ENCODE measurements around the gene TAF7L. TPM values are rescaled to one million over a fixed set of nuclear protein-coding genes. Genes with fewer than 3 reads are reported as not detected.

Gene TAF7L
- total and polyA plus RNA-seq, 2 donors from 2014 or later = 0.30 TPM; not detected in 1

- no peaks in the 10 kb centered on the region for H3K27me3 ChIP-seq (ENCODE audit: control insufficient read depth, insufficient read depth, low read length)
- no peak for FAIRE-seq
Observed at GRCh38 chrX:101260435-101260834, 30.7 kb downstream of the TAF7L start.

GRCh38 chrX:101258259-101258581 lies 32.9 kb downstream of the TAF7L start:
- DNase-seq (no peak), FAIRE-seq (no peak)
- Histone ChIP-seq H3K4me1 (ENCODE audit: control insufficient read depth in 2 of 3, insufficient read depth in 2 of 3, low read depth in 1 of 3, low read length in 3 of 3) (no peaks in the 10 kb centered on the region), H3K27me3 (ENCODE audit: control insufficient read depth, insufficient read depth, low read length) (no peaks in the 10 kb centered on the region), H3K27ac (ENCODE audit: low read depth in 2 of 2, low read length in 2 of 2) (no peak overlapping the region), H3K9me3 (ENCODE audit: control insufficient read depth in 2 of 3, insufficient read depth in 1 of 3, low read length in 3 of 3) (no peaks in the 10 kb centered on the region), H3K9ac (ENCODE audit: low read length in 3 of 3) (no peak overlapping the region), H3K36me3 (ENCODE audit: control insufficient read depth in 2 of 3, insufficient read depth in 3 of 3, low read length in 3 of 3) (no peaks in the 10 kb centered on the region), H3K4me3 (ENCODE audit: low read length in 3 of 3) (no peak overlapping the region)
- TF ChIP-seq CTCF (IDR thresholded peaks at IDR 0.05; ENCODE audit: borderline replicate concordance, extremely low read depth, insufficient read depth) = no peak
- intact Hi-C loops (cut with DNase I) = no loop called here

More at GRCh38 chrX:101260435-101260834, 30.7 kb downstream of the TAF7L start:
- peak in 1 of 5 donors; percentile 1 for DNase-seq
- Histone ChIP-seq H3K4me1 (ENCODE audit: control insufficient read depth in 2 of 3, insufficient read depth in 2 of 3, low read depth in 1 of 3, low read length in 3 of 3) (no peaks in the 10 kb centered on the region), H3K36me3 (ENCODE audit: control insufficient read depth in 2 of 3, insufficient read depth in 3 of 3, low read length in 3 of 3) (no peaks in the 10 kb centered on the region), H3K27ac (ENCODE audit: low read depth in 2 of 2, low read length in 2 of 2) (no peak overlapping the region), H3K9me3 (ENCODE audit: control insufficient read depth in 2 of 3, insufficient read depth in 1 of 3, low read length in 3 of 3) (no peaks in the 10 kb centered on the region), H3K9ac (ENCODE audit: low read length in 3 of 3) (no peak overlapping the region), H3K4me3 (ENCODE audit: low read length in 3 of 3) (no peak overlapping the region)
- intact Hi-C loops (cut with DNase I) = no loop called here
- no peak for TF ChIP-seq CTCF (IDR thresholded peaks at IDR 0.05; ENCODE audit: borderline replicate concordance, extremely low read depth, insufficient read depth)

- Histone ChIP-seq H3K27me3 (ENCODE audit: control insufficient read depth, insufficient read depth, low read length) (no peaks in the 10 kb centered on the region), H3K36me3 (ENCODE audit: control insufficient read depth in 2 of 3, insufficient read depth in 3 of 3, low read length in 3 of 3) (no peaks in the 10 kb centered on the region), H3K4me1 (ENCODE audit: control insufficient read depth in 2 of 3, insufficient read depth in 2 of 3, low read depth in 1 of 3, low read length in 3 of 3) (no peaks in the 10 kb centered on the region), H3K9me3 (ENCODE audit: control insufficient read depth in 2 of 3, insufficient read depth in 1 of 3, low read length in 3 of 3) (no peaks in the 10 kb centered on the region), H3K27ac (ENCODE audit: low read depth in 2 of 2, low read length in 2 of 2) (no peak overlapping the region), H3K4me3 (ENCODE audit: low read length in 3 of 3) (no peak overlapping the region), H3K9ac (ENCODE audit: low read length in 3 of 3) (no peak overlapping the region)
- DNase-seq (no peak), FAIRE-seq (no peak)
- intact Hi-C loops (cut with DNase I) = no loop called here
- TF ChIP-seq CTCF (IDR thresholded peaks at IDR 0.05; ENCODE audit: borderline replicate concordance, extremely low read depth, insufficient read depth) = no peak
Observed at GRCh38 chrX:101257448-101258258, 33.5 kb downstream of the TAF7L start.

Data from kidney (tissue), 14 donors.